ENCODE data around the gene SELENOF.

SELENOF gene

DNA sequence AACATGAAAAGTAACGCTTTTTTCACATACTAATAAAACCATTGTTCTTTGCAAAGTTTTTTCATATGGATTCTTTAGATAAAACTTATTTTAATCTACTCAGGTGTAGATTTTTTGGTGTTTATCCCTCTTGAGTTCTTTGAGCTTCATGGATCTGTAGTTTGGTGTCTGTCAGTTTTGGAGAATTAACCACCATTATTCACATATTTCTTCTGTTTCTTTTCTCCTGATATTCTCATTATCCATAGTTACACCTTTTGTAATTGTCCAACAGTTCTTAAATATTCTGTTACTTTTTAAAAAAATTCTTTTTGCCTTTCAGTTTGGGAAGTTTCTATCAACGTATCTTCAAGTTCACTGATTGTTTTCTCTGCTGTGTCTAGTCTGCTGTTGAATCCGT is 19.1 kb upstream of the SELENOF start:
- no peak overlapping the region for H3K27ac ChIP-seq
- H3K27me3 ChIP-seq, result no peaks in the 10 kb centered on the region
- no peaks in the 10 kb centered on the region for H3K4me1 ChIP-seq
- H3K4me3 ChIP-seq, result no peak overlapping the region
- TF ChIP-seq, protein P1, sequence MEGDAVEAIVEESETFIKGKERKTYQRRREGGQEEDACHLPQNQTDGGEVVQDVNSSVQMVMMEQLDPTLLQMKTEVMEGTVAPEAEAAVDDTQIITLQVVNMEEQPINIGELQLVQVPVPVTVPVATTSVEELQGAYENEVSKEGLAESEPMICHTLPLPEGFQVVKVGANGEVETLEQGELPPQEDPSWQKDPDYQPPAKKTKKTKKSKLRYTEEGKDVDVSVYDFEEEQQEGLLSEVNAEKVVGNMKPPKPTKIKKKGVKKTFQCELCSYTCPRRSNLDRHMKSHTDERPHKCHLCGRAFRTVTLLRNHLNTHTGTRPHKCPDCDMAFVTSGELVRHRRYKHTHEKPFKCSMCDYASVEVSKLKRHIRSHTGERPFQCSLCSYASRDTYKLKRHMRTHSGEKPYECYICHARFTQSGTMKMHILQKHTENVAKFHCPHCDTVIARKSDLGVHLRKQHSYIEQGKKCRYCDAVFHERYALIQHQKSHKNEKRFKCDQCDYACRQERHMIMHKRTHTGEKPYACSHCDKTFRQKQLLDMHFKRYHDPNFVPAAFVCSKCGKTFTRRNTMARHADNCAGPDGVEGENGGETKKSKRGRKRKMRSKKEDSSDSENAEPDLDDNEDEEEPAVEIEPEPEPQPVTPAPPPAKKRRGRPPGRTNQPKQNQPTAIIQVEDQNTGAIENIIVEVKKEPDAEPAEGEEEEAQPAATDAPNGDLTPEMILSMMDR (IDR thresholded peaks at IDR 0.05), result no peak
- intact Hi-C loops (cut with DNase I; ENCODE audit: low total_unique reads), result no loop called here
- H3K9me3 ChIP-seq, result no peaks in the 10 kb centered on the region
- no peak for DNase-seq
- no peaks in the 10 kb centered on the region for H3K36me3 ChIP-seq

DNA sequence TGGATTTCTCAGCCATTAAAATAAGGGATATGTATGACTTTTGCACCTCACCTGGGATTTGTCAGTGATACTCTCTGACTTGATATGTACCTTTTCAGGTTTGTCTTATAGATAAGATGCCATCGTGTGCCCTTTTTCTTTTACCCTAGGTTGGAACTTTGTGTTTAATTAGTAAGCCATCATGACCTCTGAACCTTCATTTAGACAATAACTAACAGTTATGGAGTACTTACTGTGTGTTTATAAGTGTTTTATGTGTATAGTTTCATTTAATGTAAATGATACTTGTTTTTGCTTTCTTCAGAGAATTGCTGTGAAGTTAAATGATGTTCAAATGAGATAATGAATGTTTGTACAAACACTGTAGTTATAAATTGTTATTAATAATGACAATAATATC is 14.9 kb upstream of the SELENOF start:
- intact Hi-C loops (cut with DNase I; ENCODE audit: low total_unique reads), result no loop called here
- no peaks in the 10 kb centered on the region for H3K36me3 ChIP-seq
- no peaks in the 10 kb centered on the region for H3K9me3 ChIP-seq
- H3K27me3 ChIP-seq, result no peaks in the 10 kb centered on the region
- no peaks in the 10 kb centered on the region for H3K4me1 ChIP-seq
- no peak for DNase-seq
- TF ChIP-seq, protein P1 (IDR thresholded peaks at IDR 0.05), result no peak
- no peak overlapping the region for H3K27ac ChIP-seq
- no peak overlapping the region for H3K4me3 ChIP-seq

DNA sequence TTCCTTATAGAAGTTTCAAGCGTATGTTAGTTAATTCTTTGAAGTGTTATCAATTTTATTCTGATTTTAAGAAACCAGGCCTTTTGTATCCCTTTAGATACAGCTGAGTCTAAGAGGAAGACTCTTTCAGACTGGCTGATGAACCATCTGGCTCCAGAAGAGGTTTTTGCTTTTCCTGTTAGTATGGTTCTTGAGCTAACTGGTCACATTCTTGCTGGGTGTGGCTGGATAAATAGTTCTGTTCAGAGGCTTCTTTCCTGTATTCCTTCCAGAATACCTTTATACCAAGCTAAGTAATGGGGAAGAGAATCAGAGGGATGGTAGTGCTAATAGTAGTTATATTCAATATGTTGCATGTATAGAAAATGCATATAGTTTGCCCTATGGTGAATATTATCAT is 13.0 kb upstream of the SELENOF start:
- TF ChIP-seq, protein P1 (IDR thresholded peaks at IDR 0.05), result no peak
- intact Hi-C loops (cut with DNase I; ENCODE audit: low total_unique reads), result no loop called here

DNA sequence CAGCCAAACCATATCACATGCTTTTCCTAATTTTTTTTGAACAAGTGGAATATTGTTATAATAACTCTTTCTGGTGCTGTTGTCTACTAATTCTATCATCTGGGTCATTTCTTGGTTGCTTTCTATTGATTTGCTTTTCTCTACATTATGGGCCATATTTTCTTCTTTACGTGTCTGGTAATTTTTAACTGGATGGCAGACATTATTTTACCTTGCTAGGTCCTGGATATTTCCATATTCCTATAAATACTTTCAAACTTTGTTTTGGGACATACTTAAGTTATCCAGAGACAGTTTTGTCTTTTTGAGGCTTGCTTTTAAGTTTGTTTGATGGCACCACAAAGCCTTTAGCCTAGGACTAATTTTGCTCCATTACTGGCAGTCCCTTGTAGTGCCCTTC is 11.8 kb upstream of the SELENOF start:
- no peak for DNase-seq
- Histone ChIP-seq H3K36me3 (no peaks in the 10 kb centered on the region), H3K9me3 (no peaks in the 10 kb centered on the region), H3K4me1 (no peaks in the 10 kb centered on the region), H3K4me3 (no peak overlapping the region), H3K27me3 (no peaks in the 10 kb centered on the region), H3K27ac (no peak overlapping the region)
- intact Hi-C loops (cut with DNase I; ENCODE audit: low total_unique reads), result no loop called here
- TF ChIP-seq, protein P1 (IDR thresholded peaks at IDR 0.05), result no peak

More for the DNA sequence above, 13.0 kb upstream of the SELENOF start:
- Histone ChIP-seq H3K27ac (no peak overlapping the region), H3K9me3 (no peaks in the 10 kb centered on the region), H3K36me3 (no peaks in the 10 kb centered on the region), H3K27me3 (no peaks in the 10 kb centered on the region), H3K4me1 (no peaks in the 10 kb centered on the region), H3K4me3 (no peak overlapping the region)
- no peak for DNase-seq

DNA sequence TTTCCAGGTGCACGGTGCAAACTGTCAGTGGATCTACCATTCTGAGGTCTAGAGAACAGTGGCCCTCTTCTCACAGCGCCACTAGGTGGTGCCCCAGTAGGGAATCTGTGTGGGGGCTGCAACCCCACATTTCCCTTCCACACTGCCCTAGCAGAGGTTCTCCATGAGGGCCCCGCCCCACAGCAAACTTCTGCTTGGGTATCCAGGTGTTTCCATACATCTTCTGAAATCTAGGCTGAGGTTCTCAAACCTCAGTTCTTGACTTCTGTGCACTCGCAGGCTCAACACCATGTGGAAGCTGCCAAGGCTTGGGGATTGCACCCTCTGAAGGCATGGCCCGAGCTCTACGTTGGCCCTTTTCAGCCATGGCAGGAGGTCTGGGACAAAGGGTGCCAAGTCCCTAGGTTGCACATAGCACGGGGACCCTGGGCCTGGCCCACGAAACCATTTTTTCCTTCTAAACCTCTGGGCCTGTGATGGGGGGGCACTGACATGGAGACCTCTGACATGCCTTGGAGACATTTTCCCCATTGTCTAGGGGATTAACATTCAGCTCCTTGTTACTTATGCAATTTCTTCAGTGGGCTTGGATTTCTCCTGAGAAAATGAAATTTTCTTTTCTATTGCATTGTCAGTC is 10.5 kb upstream of the SELENOF start:
- H3K4me3 ChIP-seq, result no peak overlapping the region
- TF ChIP-seq, protein P1 (IDR thresholded peaks at IDR 0.05), result no peak
- no peak for DNase-seq
- H3K36me3 ChIP-seq, result no peaks in the 10 kb centered on the region
- no peaks in the 10 kb centered on the region for H3K9me3 ChIP-seq
- H3K4me1 ChIP-seq, result no peaks in the 10 kb centered on the region
- intact Hi-C loops (cut with DNase I; ENCODE audit: low total_unique reads), result no loop called here
- H3K27ac ChIP-seq, result no peak overlapping the region
- no peaks in the 10 kb centered on the region for H3K27me3 ChIP-seq

DNA sequence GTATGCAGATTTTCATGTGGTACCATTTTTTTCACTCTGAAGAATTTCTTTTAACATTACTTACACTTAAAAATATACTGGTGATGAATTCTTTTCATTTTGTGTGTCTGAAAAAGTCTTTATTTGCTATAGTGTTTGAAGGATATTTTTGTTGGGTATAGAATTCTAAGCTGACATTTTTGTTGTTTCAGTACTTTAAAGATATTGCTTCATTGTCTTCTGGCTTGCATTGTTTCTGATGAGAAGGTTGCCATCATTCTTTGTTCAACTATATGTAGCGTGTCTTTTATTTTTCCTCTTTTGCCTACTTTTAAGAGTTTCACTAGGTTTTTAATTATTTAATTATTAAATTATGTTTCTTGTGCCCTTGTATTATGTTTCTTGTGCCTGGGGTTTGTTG is 8.5 kb upstream of the SELENOF start:
- DNase-seq, result no peak
- H3K9me3 ChIP-seq, result no peaks in the 10 kb centered on the region
- TF ChIP-seq, protein P1 (IDR thresholded peaks at IDR 0.05), result no peak
- H3K27me3 ChIP-seq, result no peaks in the 10 kb centered on the region
- H3K4me3 ChIP-seq, result no peak overlapping the region
- intact Hi-C loops (cut with DNase I; ENCODE audit: low total_unique reads), result no loop called here
- no peaks in the 10 kb centered on the region for H3K4me1 ChIP-seq
- H3K27ac ChIP-seq, result no peak overlapping the region
- H3K36me3 ChIP-seq, result no peaks in the 10 kb centered on the region

Measured in tibial artery (tissue), 4 donors.